GM21423 (cell line): ENCODE measurements around the gene FRMD4A.
"Not testable (repeated sequence)": the region's sequence is repeated elsewhere in the genome, so short reads cannot be mapped to it uniquely, and the experiment has no call there.

Source experiments
- ATAC-seq: cut with Tn5 transposase; IDR thresholded peaks from one replicate; pipeline ENCODE4 v1.9.1; 2021; ENCODE audit warnings: mild to moderate bottlenecking, moderate library complexity; ENCODE audit not compliant: unreplicated experiment

The FRMD4A gene

GRCh38 chr10:14244147-14244546 lies 86.6 kb downstream of the FRMD4A start:
- no peak for ATAC-seq

DNA sequence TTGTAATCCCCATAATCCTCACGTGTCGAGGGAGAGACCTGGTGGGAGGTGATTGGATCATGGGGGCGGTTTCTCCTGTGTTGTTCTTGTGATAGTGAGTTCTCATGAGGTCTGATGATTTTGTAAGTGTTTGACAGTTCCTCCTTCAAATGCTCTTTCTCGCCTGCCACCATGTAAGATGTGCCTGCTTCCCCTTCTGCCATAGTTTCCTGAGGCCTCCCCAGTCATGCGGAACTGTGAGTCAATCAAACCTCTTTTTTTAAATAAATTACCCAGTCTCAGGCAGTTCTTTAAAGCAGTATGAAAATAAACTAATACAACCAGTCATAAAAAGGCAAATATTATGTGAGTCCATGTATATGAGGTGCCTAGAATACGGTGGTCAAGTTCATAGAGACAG lies 87.5 kb downstream of the FRMD4A start:
- ATAC-seq: no peak

DNA sequence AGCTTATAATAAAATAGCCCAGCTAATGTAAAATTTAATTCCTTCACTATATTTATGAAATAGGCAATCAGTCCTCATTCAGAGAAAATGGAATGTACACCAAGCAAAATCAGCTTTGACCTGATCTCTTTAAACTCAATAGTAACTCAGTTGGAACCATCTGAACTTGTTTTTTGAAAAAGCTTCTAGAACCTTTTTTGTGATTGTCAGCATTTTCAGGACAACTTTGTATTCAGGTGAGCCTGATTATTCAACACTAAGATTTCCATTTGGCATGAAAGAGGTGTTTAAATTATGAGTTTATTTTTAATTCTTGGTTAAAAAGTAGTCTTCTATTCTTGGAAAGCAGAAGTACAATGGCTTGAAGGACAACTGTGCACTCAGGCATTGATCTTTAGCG lies 89.5 kb downstream of the FRMD4A start:
- ATAC-seq: no peak

DNA sequence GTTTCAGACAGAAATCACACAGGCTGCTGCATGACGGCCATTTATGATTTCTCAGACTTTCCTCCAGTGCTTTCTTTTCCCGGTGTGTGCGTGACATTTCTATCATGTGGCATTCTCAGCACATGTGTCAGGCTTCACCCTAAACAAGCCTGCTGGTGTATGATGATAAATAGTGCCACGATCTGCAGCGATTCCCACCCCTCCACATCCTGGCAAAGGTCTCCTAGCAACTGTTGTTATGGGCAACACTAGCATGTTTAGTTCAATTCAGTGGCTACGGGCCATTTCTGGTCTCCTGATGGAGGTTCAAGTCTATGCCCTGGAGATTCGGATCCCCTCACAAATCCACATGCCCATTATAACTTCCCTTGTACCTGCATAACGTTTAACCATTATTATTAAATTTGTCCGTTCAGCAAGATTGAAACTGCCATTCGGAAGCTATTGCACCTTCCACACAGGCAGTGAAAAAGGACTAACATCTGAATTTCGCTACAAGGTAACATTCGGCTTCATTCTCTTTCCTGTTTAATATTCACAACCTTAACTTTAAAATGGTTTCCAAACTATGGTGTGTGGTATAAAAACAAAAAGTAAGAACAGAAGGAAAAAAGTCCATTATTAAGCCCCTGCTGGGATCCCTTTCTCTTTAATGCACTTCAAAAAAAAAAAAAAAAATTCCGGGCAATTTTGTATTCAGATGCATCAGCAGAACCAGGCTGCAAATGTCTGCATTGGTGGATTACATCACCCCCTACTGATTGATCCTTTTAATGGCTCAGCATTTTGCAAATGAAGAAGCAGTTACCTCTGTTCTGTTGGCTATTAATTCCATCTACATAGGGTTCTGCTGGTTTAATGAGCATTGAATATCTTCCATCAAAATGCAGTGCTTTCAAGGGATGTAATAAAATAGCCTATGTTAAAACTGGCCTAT lies 90.2 kb downstream of the FRMD4A start:
- ATAC-seq: no peak

GRCh38 chr10:14238659-14239058 lies 92.1 kb downstream of the FRMD4A start:
- not testable (repeated sequence) for ATAC-seq

DNA sequence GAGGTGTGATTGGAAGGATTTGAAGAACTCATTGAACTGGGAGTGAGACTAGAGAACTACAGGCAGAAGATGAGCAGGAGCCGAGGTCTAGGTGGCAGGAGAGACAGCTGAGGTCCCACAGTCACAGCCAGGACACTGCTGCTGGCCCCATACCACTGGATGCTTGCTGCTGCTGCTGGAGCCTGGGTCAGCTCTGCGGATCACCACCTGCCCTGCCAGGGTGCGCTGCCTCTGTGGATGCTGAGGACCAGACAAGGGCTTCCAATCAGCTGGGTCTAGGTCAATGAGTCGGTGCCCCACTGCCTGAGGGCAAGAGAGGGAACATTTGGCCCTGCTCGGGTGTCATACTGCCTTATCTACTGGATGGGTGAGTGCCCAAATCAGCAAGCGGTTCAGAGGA lies 94.4 kb downstream of the FRMD4A start:
- ATAC-seq: no peak

GRCh38 chr10:14235566-14236195 lies 95.0 kb downstream of the FRMD4A start:
- ATAC-seq: no peak

DNA sequence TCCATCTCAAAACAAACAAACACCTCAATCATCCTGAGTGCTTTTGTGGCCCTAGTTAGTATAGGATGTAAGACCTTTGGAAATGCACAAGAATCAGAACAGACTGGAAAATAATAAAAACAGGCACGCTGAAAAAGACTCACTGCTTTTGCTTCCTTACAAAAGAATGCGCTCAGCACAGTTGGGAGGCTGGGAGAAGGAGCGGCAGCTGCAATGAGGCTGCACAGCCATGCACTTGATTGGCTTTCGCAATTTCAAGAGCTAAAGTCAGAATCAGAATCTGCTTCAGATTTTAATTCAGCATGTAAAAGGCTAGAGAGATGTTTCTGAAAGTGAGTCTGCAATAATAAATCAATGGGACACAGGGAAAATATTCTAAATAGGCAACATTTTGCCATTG lies 97.2 kb downstream of the FRMD4A start:
- ATAC-seq: no peak

DNA sequence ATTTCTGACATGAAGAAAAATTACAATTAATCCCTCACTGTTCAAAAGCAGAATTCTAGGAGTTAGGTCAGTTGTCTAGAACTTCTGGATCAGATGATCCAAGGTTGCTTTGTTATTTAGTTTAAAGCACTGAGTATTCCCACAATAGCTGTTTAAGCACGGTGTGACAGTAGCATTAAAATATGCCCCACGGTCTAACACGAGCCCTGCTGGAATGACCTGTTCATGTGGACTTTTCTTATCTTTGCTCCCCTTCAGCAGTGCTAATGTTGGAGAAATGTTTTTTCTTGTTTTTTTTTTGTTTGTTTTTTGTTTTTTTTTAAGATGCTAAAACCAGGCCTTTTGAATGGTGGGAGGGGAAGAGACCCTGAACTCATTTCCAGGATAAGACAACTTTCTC lies 101.9 kb downstream of the FRMD4A start:
- not testable (repeated sequence) for ATAC-seq

DNA sequence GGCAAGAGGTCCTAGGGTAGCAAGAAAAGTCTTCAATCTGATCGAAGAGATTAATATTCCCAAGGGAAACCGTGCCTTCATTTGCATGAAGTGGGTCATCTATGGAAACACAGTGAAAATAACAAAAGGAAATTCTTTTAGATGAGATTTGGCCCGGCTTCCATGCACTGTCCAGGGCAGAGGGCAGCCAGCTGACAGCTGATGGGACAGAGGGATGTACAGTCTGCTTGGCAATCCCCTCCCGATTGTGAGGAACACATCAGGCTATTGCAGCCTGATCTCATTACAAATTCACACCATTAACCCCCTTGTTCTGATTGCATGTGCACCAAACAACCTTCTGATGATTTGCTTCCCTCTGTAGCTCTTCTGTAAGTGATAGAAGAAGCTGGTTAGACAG lies 105.3 kb downstream of the FRMD4A start:
- no peak for ATAC-seq

DNA sequence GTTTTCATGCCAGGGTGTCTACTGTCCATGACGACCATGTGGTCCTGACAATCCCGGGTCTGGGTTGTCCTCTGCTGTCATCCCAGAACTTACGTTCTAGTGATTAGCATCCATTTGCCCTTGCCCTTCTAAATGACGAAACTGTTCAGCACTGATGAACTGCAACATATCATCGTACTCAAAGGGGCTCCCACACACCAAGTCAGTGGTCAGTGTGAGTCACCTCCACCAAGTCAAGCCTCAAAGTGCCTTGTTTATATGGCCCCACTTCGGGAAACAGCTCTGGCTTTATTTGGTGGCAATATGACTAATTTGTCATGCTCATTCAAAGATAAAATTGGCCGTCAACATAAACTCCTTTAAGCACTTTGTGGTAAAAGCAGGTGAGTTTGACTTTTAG lies 110.7 kb downstream of the FRMD4A start:
- no peak for ATAC-seq

- ATAC-seq: no peak
Observed at GRCh38 chr10:14219411-14219810, 111.3 kb downstream of the FRMD4A start.

DNA sequence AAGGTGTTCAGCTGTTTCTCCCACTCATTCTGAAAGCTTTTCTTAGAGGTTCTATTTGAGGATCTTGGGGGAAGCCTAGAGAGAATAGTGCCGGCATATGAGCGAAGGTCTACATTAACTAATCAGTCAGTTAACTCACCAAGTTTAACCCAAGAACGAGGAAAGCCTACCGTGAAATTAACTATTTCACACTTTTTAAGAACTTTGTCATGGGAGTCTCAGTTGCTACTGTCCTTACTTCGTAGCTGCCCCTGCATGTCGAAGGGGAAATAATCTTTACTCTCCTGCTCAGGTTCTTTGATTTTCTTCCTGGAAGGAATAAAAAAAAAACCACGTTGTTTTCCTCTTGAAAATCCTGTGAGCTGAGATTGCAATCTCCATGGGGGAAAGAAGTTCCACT lies 115.1 kb downstream of the FRMD4A start:
- no peak for ATAC-seq

DNA sequence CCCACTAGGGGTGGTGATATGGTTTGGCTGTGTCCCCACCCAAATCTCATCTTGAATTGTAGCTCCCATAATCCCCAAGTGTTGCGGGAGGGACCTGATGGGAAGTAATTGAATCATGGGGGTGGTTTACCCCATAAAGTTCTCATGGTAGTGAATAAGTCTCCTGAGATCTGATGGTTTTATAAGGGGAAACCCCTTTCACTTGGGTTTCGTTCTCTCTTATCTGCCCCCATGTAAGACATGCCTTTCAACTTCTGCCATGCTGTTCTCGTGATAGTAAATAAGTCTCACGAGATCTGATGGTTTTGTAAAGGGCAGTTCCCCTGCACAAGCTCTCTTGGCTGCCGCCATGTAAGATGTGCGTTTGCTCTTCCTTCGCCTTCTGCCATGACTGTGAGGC lies 117.0 kb downstream of the FRMD4A start:
- ATAC-seq: not testable (repeated sequence)

DNA sequence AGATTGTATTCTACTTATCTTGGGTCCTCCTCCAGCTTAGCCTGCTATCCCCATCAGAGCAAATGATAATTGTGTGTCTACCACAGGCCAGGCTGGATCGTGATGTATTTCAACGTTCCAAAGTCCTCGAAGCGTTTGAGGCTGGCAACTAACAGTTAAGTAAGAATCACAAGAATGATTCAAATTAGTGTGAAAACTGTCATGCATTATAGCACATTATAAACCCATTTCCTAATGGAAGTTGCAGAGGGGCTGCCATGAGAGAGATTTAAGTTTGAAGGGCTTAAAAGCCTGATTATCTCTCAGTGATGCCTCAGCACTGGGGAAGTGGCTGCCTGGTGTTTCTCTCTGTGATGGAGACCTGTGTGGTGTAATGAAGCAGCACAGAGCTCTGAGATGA lies 119.1 kb downstream of the FRMD4A start:
- no peak for ATAC-seq

DNA sequence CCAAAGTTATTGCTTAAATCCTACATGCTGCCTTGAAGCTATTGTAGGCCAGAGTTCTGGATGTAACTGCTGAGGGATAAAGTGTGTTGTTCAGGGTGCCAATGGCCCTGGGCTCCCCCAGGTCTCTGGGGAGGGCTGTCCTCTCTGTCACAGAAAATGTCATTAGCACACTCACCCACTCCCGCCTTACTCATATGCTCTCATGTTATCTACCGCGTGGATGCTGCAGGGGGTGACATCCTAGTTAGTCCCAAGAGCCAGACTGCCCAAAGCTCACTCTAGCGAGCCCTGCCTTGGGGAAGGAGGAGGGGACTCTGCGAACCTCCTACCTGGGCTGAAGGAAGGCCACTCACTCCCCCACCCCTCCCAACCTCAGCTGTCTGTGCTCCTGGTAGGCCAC lies 122.5 kb downstream of the FRMD4A start:
- no peak for ATAC-seq

DNA sequence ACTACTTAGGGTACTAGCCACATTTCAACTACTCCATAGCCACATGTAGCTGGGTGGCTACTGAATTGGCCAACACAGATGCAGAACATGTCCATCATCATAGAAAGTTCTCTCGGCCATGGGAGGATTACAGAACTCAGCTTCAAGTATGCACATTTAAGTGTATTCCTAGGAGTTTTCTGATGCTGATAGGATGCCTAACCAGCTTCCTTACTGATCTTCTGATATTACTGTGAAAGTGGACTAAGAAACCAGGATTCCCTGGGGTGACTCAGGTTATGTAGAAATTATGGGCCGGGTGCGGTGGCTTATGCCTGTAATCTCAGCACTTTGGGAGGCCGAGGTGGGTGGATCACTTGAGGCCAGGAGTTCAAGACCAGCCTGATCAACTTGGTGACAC lies 125.5 kb downstream of the FRMD4A start:
- no peak for ATAC-seq

GRCh38 chr10:14200698-14201544 lies 129.8 kb downstream of the FRMD4A start:
- no peak for ATAC-seq

DNA sequence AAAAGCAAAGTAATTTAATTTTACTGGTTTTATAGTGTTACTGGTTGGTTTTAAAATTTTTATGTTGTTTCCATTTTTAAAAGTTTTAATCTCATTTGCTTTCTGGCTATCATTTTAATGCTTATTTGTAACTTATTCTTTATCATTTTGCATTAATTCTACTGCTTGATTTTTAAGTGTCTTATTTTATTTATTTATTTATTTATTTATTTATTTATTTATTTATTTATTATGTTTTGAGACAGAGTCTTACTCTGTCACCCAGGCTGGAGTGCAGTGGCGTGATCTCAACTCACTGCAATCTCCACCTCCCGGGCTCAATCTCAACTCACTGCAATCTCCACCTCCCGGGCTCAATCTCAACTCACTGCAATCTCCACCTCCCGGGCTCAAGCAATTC lies 131.6 kb downstream of the FRMD4A start:
- ATAC-seq: not testable (repeated sequence)

GRCh38 chr10:14198078-14198477 lies 132.6 kb downstream of the FRMD4A start:
- no peak for ATAC-seq

- no peak for ATAC-seq
Observed at GRCh38 chr10:14196113-14196512, 134.6 kb downstream of the FRMD4A start.
